A673 (cell line): ENCODE results near the gene TEX9.

Experiments
- EZH2 ChIP-seq: fragments of 200-600 bp; sonication (generic); IDR thresholded peaks from 2 replicates; pipeline ENCODE4 v1.6.1; 2017; ENCODE audit warnings: borderline replicate concordance, low read depth, mild to moderate bottlenecking, mixed read lengths, antibody characterized with exemption, low read length; ENCODE audit not compliant: poor library complexity, severe bottlenecking
- TF ChIP-seq, protein P1 (sequence below): fragments of 300-800, 200-600 bp; sonication (generic); conservative IDR thresholded peaks from 2 replicates; pipeline ENCODE4 v1.5.1; 2017; ENCODE audit warnings: low read depth, mild to moderate bottlenecking, antibody characterized with exemption, low read length, moderate library complexity, mixed read lengths

DNA sequence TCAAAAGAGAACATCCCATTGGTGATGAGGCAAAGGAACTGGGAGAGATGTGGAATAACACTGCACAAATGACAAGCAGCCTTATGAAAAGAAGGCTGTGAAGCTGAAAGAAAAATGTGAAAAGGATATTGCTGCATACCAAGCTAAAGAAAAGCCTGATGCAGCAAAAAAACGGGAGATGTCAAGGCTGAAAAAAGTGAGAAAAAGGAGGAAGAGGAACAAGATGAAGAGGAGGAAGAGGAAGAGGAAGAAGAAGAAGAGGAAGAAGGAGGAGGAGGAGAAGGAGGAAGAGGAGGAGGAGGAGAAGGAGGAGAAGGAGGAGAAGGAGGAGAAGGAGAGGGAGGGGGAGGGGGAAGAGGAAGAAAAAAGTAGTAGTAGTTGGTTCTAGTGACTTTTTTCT, 41.8 kb upstream of the TEX9 start:
- TF ChIP-seq, protein P1, sequence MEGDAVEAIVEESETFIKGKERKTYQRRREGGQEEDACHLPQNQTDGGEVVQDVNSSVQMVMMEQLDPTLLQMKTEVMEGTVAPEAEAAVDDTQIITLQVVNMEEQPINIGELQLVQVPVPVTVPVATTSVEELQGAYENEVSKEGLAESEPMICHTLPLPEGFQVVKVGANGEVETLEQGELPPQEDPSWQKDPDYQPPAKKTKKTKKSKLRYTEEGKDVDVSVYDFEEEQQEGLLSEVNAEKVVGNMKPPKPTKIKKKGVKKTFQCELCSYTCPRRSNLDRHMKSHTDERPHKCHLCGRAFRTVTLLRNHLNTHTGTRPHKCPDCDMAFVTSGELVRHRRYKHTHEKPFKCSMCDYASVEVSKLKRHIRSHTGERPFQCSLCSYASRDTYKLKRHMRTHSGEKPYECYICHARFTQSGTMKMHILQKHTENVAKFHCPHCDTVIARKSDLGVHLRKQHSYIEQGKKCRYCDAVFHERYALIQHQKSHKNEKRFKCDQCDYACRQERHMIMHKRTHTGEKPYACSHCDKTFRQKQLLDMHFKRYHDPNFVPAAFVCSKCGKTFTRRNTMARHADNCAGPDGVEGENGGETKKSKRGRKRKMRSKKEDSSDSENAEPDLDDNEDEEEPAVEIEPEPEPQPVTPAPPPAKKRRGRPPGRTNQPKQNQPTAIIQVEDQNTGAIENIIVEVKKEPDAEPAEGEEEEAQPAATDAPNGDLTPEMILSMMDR, result no peak
- no peak for TF ChIP-seq EZH2
